ENCODE measurements around the gene MKLN1.

- no peak for TF ChIP-seq CTCF (conservative IDR thresholded peaks at IDR 0.05)
- no peak for TF ChIP-seq EZH2 (IDR thresholded peaks at IDR 0.05; ENCODE audit: low read depth)
Measured at GRCh38 chr7:131322861-131323260, 4.8 kb upstream of the MKLN1 start.
